K562 (cell line): ENCODE measurements around the gene XPO4.

Source experiments
- ATF6 ChIP-seq: sonication (generic); formaldehyde crosslinking; IDR thresholded peaks from 2 replicates; pipeline ENCODE4 v1.4.0; 2020; ENCODE audit warnings: mild to moderate bottlenecking, missing genetic modification reagents
- BRCA1 ChIP-seq, 2 experiments: fragments of 450-650 bp in 1 of 2; sonication (generic) in 1 of 2; formaldehyde crosslinking in 1 of 2; IDR thresholded peaks; 2 replicates each; pipeline versions ENCODE4 v1.5.0 to v1.6.1; 2017 to 2020; ENCODE audit warnings: mild to moderate bottlenecking in 1 of 2, missing genetic modification reagents in 1 of 2
- ETV5 ChIP-seq: sonication (generic); formaldehyde crosslinking; IDR thresholded peaks from 2 replicates; pipeline ENCODE4 v1.4.0; 2020; ENCODE audit warnings: low read depth, mild to moderate bottlenecking, missing genetic modification reagents
- GABPB1 ChIP-seq: sonication (generic); formaldehyde crosslinking; IDR thresholded peaks from 2 replicates; pipeline ENCODE4 v1.8.0; 2022; ENCODE audit warnings: mild to moderate bottlenecking, missing genetic modification reagents
- UBTF ChIP-seq, 2 experiments: IDR thresholded peaks; 2 replicates each; pipeline ENCODE4 v1.6.1; 2012; ENCODE audit warnings: improper control_type of control experiment in 2 of 2, low read depth in 2 of 2, low read length in 2 of 2, borderline replicate concordance in 1 of 2
- ZNF707 ChIP-seq: fragments of 250-450 bp; sonication (Bioruptor Pico); conservative IDR thresholded peaks from 2 replicates; pipeline ENCODE4 v1.8.0; 2022; ENCODE audit warnings: inconsistent platforms, mild to moderate bottlenecking, moderate library complexity
- ZNF780A ChIP-seq: fragments of 250-450 bp; sonication (Bioruptor Pico); IDR thresholded peaks from 2 replicates; pipeline ENCODE4 v1.5.0; 2021; ENCODE audit warnings: mild to moderate bottlenecking

GRCh38 chr13:20738616-20739015 lies 163.9 kb downstream of the XPO4 start:
- no peak for TF ChIP-seq GABPB1 (CRISPR knock-in tag)
- no peak for TF ChIP-seq ZNF707 (CRISPR knock-in tag)
- no peak for TF ChIP-seq UBTF (IDR thresholded peaks at IDR 0.05; ENCODE audit: borderline replicate concordance in 1 of 2, low read depth in 2 of 2, low read length in 2 of 2)
- TF ChIP-seq ETV5 (CRISPR knock-in tag): no peak
- no peak for TF ChIP-seq ATF6 (CRISPR knock-in tag)
- TF ChIP-seq BRCA1 (IDR thresholded peaks at IDR 0.05): no peak
- no peak for TF ChIP-seq BRCA1 (CRISPR knock-in tag; IDR thresholded peaks at IDR 0.05)
- TF ChIP-seq ZNF780A (CRISPR knock-in tag): no peak
